HG02759 (cell line): ENCODE results near the gene CTTNBP2NL.
"Not testable (repeated sequence)": the region's sequence is repeated elsewhere in the genome, so short reads cannot be mapped to it uniquely, and the experiment has no call there.

Experiments
- ATAC-seq: cut with Tn5 transposase; IDR thresholded peaks from one replicate; pipeline ENCODE4 v1.9.1; 2021; ENCODE audit warnings: mild to moderate bottlenecking, moderate library complexity; ENCODE audit not compliant: unreplicated experiment

Gene CTTNBP2NL

DNA sequence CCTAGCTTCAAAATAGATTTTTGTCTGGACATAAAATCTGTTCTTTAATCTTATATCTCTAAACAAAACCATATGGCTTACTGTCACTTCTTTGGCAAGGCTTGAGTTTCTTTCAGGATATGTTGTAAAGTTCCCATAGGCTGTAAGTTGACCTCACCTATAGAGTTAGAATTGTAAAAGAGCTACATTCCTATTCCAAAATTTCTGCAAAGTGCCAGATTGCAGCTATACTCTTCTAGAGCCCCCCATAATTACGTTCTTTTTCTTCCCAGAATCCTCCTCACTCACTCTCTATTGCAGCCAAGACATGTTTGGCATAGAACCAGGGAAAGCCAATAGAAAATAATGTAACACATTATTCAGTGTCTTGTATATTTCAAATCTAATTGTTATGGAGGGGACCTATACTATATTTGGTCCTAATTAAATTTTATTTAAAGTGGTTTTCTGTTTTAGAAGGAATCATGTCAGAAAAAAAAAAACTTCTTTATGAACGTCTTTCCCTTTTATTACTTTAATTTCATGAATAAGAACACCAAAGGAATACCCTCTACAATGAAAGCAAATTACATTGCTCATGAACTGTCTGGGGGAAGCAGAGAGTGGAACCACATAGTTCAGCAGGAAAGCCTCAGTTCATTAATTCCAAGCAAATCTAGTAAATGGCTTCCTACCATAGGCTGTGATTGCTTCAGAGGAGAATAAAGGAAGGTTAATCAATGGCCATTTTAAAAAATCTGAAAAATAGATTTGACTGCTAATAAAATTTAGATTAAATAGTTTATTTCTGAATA is 22.3 kb downstream of the CTTNBP2NL start:
- no peak for ATAC-seq

GRCh38 chr1:112423207-112423606 is 27.2 kb downstream of the CTTNBP2NL start:
- ATAC-seq = no peak

GRCh38 chr1:112423666-112424065 is 27.7 kb downstream of the CTTNBP2NL start:
- ATAC-seq = not testable (repeated sequence)

GRCh38 chr1:112429749-112430148 is 33.7 kb downstream of the CTTNBP2NL start:
- no peak for ATAC-seq

GRCh38 chr1:112431038-112431437 is 35.0 kb downstream of the CTTNBP2NL start:
- no peak for ATAC-seq

- ATAC-seq = no peak
Measured at GRCh38 chr1:112435448-112435847, 39.4 kb downstream of the CTTNBP2NL start.

DNA sequence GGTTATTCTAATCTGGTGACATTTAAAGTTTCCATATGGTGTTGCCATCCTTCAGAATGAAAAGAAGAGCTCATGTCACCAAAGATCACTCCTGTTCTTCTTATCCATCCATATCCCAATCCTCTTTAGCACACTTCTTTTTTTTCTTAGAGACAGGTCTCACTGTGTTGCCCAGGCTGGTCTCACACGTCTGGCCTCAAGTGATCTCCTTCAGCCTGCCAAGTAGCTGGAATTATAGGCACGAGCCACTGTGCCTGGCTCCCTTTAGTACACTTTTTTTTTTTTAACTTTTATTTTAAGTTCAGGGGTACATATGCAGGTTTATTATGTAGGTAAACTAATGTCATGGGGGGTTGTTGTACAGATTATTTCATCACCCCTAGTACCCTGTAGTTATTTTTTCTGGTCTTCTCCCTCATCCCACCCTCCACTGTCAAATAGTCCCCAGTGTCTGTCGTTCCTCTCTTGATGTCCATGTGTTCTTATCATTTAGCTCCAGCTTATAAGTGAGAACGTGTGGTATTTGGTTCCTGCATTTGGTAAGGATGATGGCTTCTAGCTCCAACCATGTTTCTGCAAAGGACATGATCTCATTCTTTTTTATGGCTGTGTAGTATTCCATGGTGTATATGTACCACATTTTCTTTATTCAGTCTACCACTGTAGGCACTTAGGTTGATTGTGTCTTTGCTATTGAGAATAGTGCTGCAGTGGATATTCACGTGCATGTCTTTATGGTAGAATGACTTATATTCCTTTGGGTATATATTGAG is 40.6 kb downstream of the CTTNBP2NL start:
- no peak for ATAC-seq

- not testable (repeated sequence) for ATAC-seq
Measured at GRCh38 chr1:112438156-112438555, 42.1 kb downstream of the CTTNBP2NL start.

DNA sequence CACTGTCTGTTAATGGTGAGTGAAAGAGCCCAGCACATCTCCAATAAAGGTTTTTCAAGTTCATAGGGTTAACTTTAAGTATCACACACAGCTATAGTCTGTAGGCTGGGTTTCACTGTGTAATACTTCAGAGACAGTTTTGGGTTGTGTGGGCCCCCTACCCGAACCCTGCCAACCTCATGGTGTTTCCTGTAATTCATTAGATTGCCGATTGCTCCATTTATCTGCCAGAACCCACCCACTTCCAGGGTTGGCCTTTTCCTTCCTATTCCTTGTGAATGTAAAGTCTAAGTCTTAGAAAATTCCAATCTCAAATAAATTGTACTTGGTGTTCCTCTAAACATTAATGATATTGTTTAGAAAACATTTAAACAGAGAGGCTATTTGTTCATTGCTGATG is 43.6 kb downstream of the CTTNBP2NL start:
- ATAC-seq = no peak

- no peak for ATAC-seq
Measured at GRCh38 chr1:112440574-112440973, 44.6 kb downstream of the CTTNBP2NL start.

- ATAC-seq = no peak
Measured at GRCh38 chr1:112444269-112444668, 48.3 kb downstream of the CTTNBP2NL start.

DNA sequence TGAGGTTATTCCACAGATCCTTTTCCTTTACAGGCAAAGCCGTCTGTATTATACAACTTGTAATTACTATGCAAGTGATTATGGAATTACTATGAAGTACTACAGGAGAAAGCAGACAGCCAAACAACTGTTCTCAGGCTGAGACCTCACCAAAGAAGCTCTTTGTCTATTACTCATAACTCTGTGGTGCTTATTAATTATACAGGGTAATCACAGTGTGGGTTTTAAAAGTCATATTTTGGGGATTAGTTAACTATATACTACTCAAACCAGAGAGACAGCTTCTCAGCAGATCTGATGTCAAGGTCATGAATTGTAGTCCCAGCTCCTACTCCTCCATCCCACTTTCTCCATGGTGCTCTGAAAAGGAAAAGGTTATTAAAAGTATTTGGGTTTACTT is 49.6 kb downstream of the CTTNBP2NL start:
- ATAC-seq = no peak

GRCh38 chr1:112446411-112446810 is 50.4 kb downstream of the CTTNBP2NL start:
- ATAC-seq = no peak

DNA sequence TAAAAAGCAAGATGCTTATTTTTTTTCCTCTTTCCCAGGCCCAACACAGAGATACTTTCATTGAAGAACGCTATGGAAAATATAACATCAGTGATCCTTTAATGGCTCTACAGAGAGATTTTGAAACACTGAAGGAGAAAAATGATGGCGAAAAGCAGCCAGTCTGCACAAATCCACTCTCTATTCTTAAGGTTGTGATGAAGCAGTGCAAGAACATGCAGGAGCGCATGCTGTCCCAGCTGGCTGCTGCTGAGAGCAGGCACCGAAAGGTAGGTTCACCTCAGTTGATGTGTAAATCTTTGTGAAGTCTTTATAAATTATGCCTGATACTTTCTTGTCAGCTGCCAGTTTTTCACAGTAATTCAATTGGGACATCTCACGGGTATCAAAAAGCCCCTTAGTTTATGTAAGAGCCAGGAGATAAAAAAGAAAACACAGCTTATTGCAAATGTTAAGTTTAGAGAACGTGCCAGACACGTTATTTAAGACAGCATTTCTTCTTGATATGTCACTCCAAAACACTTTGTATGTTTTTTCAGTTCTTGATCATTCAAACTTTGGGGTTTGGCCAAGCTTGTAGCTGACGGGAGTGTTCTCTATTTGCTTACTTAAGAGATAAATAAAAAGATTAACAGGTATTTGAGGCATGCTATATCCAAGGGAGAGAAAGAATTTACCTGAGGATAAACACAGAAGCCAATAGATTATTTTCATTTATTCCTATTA is 53.1 kb downstream of the CTTNBP2NL start:
- no peak for ATAC-seq

- no peak for ATAC-seq
Measured at GRCh38 chr1:112449630-112449983, 53.6 kb downstream of the CTTNBP2NL start.

DNA sequence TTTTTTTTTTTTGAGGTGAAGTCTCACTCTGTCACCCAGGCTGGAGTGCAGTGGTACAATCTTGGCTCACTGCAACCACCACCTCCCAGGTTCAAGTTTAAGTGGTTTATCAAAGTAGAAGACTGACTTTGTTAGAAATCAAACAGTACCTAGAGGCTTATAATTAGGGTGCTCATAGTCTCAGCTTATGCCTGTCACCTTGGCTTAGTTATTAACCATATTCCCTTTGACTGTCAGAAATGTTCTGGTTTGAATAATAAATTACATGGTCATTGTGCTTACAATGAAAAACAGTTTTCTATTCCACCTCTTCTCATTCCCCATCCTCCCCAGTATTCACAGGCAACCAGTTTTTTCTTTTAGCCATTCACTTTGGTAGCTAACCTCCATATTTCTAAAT is 54.8 kb downstream of the CTTNBP2NL start:
- no peak for ATAC-seq

- not testable (repeated sequence) for ATAC-seq
Measured at GRCh38 chr1:112451301-112451700, 55.3 kb downstream of the CTTNBP2NL start.

DNA sequence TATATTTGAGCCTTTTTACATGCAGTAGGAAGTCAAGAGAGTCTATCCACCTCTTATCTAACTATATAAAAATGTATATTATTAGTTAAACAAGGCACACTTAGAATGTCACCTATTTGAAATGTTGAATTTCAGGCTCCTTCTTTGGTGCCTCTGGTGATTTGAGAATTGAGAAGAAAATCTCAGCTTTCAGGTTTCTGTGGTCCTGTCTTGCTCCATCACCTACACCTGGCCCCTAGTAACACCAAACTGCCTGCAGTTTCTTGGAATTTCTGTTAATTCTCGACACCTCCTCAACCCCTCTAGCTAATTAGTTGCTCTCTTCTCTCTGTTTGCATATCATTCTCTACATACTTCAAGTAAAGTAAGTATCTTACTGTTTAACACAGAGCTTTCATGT is 57.9 kb downstream of the CTTNBP2NL start:
- ATAC-seq = no peak

- no peak for ATAC-seq
Measured at GRCh38 chr1:112454316-112454715, 58.3 kb downstream of the CTTNBP2NL start.

DNA sequence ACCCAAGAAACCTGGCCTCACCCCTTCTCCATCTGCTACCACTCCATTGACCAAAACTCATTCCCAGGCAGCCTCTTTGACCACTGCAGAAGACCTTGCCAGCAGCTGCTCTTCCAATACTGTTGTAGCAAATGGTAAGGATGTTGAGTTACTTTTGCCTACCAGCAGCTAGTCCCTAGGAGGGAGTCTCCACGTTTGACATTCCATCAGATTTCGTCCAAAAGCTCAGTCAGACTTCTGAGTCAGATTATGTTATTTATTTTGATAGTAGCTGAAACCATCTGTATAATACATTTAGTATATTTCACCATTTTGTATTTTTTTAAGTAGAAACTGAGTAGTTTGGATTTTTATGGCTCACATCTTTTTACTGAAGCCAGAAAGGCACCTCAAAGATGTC is 61.2 kb downstream of the CTTNBP2NL start:
- ATAC-seq = no peak

- ATAC-seq = no peak
Measured at GRCh38 chr1:112457955-112458354, 61.9 kb downstream of the CTTNBP2NL start.

- ATAC-seq = no peak
Measured at GRCh38 chr1:112458756-112459155, 62.7 kb downstream of the CTTNBP2NL start.
